ENCODE data around the gene LGALS4.
A peak's percentile ranks its signal among the peaks of the same experiment; 100 is the strongest.
"Not testable (repeated sequence)": the region's sequence is repeated elsewhere in the genome, so short reads cannot be mapped to it uniquely, and the experiment has no call there.

LGALS4 gene

GRCh38 chr19:38842439-38843174, 29.9 kb upstream of the LGALS4 start:
- DNase-seq (ENCODE audit: low read depth in 2 of 2) = no peak

DNA sequence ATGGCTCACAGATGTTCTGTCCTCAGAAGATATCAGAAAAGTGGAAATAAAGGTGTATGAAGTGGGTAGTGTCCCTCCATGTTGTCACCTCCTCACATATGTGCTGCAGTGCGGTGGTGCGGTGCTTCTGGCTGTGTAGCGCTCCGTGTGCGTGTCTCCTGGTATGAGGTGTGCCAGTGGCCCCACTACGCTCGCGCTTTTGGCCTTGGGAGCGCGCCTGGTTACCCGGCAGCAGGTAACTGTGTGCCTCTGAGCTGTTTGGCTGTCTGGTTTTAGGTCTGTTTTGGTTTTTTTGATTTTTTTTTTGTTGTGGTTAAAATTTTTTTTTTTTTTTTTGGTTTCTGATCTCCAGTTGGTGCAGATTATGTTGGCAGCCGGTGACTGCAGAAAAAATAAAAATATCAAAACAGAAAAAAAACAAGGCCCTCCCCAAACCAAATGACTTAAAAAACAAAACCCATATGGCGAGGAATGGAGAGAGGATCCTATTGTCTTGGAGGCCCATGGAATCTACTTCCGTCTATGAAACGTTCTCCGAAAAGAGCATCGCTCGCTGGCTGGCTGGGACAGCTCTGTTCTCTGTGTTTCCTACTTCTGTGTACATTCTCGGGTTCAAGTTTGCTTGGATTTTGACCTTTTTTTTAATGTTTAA, 29.2 kb upstream of the LGALS4 start:
- DNase-seq (ENCODE audit: low read depth in 2 of 2) = no peak

DNA sequence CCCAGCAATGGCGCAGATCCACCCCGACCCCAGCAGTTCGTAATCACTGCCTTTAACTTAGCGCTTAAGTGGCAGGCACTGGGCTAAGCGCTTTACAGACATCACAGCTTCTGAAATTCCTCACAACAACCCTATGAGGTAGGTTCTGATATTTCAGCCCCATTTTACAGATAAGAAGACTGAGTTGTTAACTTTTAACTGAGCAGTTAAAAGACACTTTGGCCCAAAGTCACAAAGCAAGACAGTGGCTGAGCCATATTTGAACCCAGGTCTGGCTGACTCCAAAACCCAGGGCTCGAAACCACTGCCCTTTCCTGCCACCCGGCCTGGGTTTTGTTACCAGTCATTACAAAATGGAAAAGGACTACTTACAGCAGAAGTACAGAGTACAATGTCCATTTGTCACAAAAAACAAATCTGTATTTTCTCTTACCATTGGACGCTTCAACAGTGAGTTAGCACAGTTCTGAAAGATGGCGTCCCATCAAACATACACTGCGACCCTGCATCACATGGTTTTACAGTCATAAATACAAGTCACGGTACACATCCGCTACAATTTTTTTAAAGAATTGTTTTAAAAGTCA, 28.5 kb upstream of the LGALS4 start:
- no peak for DNase-seq (ENCODE audit: low read depth in 2 of 2)

DNA sequence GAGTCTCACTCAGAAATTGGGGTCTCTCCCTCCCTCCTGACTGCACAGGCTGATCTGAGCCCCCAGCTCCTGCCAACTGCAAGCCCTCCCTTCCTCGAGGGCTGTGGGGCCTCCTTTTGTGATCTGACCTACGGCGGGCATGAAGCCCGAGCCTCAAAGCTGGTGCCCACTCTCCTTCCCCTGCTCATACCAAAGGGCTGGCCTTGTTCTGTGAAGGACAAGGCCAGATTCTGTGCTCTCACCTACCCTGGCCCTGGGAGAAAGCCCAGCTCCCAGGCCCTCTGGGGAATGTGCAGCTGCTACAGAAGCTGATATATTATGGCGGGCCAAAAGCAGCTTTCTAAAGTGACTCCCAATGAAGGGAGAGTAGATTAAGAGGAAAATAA, 27.8 kb upstream of the LGALS4 start:
- DNase-seq (ENCODE audit: low read depth in 2 of 2) = no peak

DNA sequence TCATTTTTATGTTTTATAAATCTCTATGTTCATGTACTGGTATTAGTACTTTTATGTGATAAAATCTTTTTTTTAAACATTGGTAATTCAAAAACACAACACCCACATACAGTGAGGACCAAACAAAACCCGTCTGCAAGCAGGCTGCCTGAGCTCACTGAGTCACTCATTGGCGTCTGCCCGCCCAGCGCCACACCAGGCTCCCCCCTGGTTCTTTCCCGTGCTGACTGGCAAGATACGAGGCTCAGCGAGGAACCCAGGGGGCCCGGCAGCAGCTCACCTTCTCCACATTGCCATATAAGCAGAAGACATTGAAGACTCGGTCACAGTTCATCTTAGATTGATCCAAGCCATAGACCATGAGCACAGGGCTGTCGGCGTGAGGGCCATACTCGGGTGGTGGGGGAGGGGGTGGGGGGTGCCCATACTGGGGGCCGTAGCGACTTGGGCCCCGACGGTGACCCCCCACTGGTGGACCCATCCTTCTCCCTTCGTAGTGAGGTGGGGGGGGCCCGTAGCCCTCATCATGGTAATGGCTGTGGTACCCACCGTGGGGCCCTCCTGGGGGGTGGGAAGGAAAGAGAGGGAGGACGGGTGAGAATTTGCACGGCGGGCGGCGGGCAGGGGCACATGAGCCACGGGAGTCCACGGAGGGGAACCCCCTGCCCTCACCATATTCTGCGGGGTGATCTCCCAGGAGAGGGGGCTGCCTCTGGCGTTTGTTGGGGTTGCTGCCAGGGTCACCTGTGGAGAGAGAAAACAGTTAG, 27.3 kb upstream of the LGALS4 start:
- no peak for DNase-seq (ENCODE audit: low read depth in 2 of 2)

GRCh38 chr19:38838986-38839761, 26.4 kb upstream of the LGALS4 start:
- DNase-seq (ENCODE audit: low read depth in 2 of 2) = no peak

DNA sequence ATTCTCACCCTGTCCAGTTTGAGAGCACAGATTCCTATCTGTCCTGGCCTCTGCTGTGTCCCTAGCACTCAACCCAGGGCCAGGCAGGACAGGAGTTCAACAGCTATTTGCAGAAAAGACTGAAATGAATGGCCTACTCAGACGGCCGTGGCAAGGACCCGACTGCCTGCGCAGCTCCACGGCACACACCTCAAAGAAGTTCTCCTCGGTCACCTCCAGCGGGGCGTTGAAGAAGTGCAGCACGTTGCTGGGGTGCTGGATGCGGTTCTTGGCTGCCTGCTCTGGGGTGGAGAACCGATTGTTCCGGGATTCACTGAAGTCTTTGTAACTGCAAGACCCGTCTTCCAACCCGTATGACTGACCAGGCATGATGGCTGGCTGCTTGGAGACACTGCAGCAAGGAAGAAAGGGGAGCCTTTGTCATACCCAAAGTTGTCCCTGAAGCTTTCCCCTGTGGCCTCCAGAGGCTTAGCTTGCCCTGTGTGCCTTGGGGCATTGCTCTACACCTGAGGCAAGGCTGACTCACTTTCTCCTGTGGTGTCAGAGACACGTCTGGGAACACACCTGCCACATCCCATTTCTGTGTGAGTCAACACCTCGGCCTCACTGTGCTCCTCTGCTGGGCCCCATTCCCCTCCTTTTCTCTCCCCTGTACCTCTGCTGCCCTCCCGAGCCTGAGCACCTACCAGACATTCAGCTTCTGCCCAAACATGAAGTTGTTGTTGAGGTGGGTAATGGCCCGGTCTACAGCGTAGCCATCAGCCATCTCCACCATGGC, 25.7 kb upstream of the LGALS4 start:
- DNase-seq (ENCODE audit: low read depth in 2 of 2) = peak; percentile 49 to 56

- DNase-seq (ENCODE audit: low read depth in 2 of 2) = no peak
These were observed 24.9 kb upstream of the LGALS4 start for GRCh38 chr19:38837656-38838121.

DNA sequence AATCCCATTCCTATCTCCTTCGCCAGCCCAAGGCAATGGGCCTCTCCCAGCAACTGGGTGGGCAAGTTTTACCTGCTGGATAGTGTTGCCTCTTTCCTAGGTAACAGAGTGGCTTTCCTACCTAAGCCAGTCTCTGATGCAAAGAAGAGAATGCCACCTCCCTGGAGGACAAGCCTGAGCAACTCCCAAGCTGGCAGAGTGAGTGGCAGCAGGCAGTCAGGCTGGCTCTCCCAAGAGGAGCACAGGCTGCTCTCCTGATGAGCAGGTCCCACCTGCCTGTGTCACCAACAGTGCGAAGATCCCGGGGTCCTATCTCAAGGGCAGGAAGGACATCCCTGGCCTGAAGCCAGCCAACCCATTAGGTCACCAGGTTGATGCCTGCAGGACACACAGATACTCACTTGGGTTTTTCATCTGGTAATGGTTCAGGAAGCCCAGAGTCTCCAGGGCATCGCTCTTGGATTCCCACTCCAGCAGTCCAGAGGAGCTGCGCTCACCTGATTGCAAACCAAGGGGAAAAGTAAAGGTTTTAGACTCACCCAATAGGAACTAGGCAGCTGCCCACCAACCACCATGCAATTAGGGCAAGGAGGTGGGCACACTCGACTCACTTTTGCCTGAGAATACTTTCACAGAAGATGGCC, 24.4 kb upstream of the LGALS4 start:
- no peak for DNase-seq (ENCODE audit: low read depth in 2 of 2)

DNA sequence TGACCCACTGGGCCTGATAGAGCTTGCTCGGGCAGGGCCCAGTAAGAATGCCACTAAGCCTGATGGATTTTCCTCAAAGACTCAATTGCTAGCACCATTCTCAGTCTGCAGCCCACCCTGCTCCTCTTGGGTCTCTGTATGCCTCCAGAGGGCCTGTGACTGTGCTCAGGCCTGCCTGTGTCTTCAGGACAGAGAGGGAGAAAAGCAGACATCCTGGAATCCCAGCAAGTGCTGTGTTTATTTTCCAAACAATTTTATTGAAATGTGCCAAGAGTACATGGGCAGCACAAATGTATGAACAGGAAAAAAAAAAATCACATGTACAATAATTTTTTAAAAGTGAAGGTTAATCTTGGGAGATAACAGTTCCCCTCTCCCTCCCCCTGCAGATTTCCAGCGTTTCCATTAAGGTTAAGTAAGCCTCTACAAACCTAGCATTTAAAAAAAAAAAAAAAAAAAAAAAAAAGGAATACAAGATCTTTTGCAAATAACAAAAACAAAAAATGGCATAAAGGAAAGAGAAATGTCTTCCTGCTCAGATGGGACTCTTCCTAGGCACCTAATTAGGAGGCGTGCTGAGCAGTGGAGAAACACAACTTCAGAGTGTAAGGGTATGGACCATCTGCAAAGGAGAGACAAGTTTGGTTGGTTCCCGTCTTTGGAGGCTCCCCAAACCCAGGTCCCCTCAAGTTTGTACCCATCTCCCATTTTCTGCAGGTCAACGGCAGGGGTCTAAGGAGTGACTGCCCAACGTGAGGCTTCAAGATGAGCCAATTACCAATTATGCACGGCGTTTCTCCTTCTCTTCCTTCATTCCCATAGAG, 23.6 kb upstream of the LGALS4 start:
- DNase-seq (ENCODE audit: low read depth in 2 of 2) = no peak

- DNase-seq (ENCODE audit: low read depth in 2 of 2) = no peak
These were observed 21.8 kb upstream of the LGALS4 start for GRCh38 chr19:38834590-38834989.

DNA sequence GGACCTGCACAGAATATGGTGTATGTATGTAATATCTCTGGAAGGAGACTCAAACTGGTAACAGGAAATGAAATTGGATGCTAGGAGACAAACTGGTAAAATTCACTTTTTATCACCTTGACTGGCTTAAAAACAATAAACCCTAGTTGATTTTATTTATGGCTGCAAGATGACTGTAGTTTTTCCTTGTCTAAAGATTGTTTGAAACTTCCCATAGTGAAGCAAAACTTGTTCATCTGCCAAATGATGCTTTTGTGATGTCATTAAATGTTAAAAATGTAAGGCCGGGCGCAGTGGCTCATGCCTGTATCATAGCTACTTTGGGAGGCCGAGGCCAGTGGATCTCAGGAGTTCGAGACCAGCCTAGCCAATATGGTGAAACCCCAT, 21.4 kb upstream of the LGALS4 start:
- no peak for DNase-seq (ENCODE audit: low read depth in 2 of 2)

- DNase-seq (ENCODE audit: low read depth in 2 of 2) = no peak
These were observed 20.3 kb upstream of the LGALS4 start for GRCh38 chr19:38833092-38833425.

DNA sequence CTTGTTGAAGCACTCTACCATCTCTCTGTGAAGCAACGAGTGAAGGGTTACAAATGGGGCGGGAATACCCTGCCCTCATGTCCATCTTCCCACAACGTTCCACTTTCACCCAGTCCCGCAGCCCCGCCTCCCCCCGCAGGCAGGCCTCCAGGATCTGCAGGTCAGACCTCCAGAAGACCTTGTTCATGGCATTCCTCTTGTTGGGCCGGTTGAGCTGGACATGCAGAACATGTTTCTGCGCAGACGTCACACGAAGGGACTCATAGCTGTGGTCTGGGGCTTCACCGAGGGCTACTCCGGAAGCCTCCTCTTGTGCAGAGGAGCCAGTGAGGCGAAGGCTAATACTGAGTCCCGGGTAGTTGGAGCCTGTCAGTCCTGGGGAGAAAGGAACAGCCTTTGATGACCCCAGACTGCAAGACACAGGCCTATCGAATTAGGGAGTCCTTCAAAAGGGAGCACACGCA, 18.4 kb upstream of the LGALS4 start:
- DNase-seq (ENCODE audit: low read depth in 2 of 2) = peak in 1 of 2 donors; percentile 22

DNA sequence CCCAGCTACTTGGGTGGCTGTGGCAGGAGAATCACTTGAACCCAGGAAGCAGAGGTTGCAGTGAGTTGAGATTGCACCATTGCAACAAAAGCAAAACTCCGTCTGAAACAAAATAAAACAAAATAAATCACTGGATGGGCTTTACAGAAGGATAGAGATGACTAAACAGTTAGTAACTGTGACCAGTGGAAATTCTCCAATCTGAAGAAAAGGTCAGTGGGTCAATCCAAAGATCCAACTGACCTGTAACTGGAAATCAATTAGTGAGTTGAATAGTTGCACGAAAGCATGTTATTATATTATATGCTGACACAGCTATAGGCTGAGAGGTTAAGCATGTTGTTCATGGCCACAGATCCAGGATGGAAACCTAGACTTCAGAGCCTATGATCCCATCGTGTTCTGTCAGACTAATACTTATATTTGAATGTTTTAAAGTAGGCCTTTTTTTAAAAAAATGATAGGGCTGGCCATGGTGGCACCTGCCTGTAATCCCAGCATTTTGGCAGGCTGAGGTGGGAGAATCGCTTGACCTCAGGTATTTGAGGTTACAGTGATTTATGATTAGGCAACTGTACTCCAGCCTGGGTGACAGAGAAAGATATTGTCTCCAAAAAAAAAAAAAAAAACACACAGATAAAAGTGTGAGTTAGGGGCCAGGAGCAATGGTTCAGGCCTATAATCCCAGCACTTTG, 17.4 kb upstream of the LGALS4 start:
- DNase-seq (ENCODE audit: low read depth in 2 of 2) = no peak

- not testable (repeated sequence) for DNase-seq (ENCODE audit: low read depth in 2 of 2)
These were observed 16.5 kb upstream of the LGALS4 start for GRCh38 chr19:38829203-38829602.

- no peak for DNase-seq (ENCODE audit: low read depth in 2 of 2)
These were observed 14.3 kb upstream of the LGALS4 start for GRCh38 chr19:38826856-38827551.

- not testable (repeated sequence) for DNase-seq (ENCODE audit: low read depth in 2 of 2)
These were observed 13.2 kb upstream of the LGALS4 start for GRCh38 chr19:38825936-38826335.
